Upper lobe of left lung (tissue), 6 donors: ENCODE measurements around the gene AMIGO1. TPM values are rescaled to one million over a fixed set of nuclear protein-coding genes. Genes with fewer than 3 reads are reported as not detected.

Source experiments
- ATAC-seq, 2 donors: fragments of 200-7000 bp; cut with Tn5 transposase; one replicate each; pipeline ENCODE4 v1.9.1; 2022; ENCODE audit warnings: mild to moderate bottlenecking in 2 of 2, moderate library complexity in 2 of 2; ENCODE audit not compliant: low FRiP score in 2 of 2
- DNase-seq, 2 donors: peaks; one replicate each; pipeline ENCODE4 v3.0.0-alpha.2; 2019 to 2020
- H3K27ac ChIP-seq, 4 donors: fragments of 200-600 bp; sonication (generic); one replicate each; pipeline ENCODE4 v1.5.1; 2016 to 2019
- H3K27me3 ChIP-seq, 4 donors: fragments of 200-600 bp; sonication (generic); one replicate each; pipeline ENCODE4 v1.5.1; 2017 to 2019
- H3K36me3 ChIP-seq, 4 donors: fragments of 200-600 bp; sonication (generic); one replicate each; pipeline ENCODE4 v1.5.1; 2016 to 2019
- H3K4me1 ChIP-seq, 4 donors: fragments of 200-600 bp; sonication (generic); one replicate each; pipeline ENCODE4 v1.5.1; 2018 to 2019
- H3K4me3 ChIP-seq, 4 donors: fragments of 200-600 bp; sonication (generic); one replicate each; pipeline ENCODE4 v1.5.1; 2017 to 2019; ENCODE audit warnings: mild to moderate bottlenecking in 2 of 4, moderate library complexity in 1 of 4
- H3K9me3 ChIP-seq, 4 donors: fragments of 200-600 bp; sonication (generic); one replicate each; pipeline ENCODE4 v1.5.1; 2018 to 2019
- CTCF ChIP-seq, 6 experiments: fragments of 450-650 bp in 4 of 6; fragments of 200-600 bp in 2 of 6; sonication (generic) in 2 of 6; IDR thresholded peaks; one replicate each; pipeline ENCODE4 v1.5.1; 2016 to 2019; ENCODE audit warnings: antibody characterized with exemption in 6 of 6
- EP300 ChIP-seq, 4 donors: sonication (generic); formaldehyde crosslinking; IDR thresholded peaks; one replicate each; pipeline ENCODE4 v1.5.1; 2017; ENCODE audit warnings: antibody characterized with exemption in 4 of 4, control low read depth in 2 of 4
- POLR2A ChIP-seq, 4 donors: fragments of 450-650 bp; IDR thresholded peaks; one replicate each; pipeline ENCODE4 v1.5.1; 2016 to 2017; ENCODE audit warnings: antibody characterized with exemption in 4 of 4, mild to moderate bottlenecking in 2 of 4
- POLR2AphosphoS5 ChIP-seq, 2 donors: sonication (generic); formaldehyde crosslinking; IDR thresholded peaks; one replicate each; pipeline ENCODE4 v1.5.1; 2017; ENCODE audit warnings: antibody characterized with exemption in 2 of 2
- WGBS, 2 donors: methylation state at CpG; one replicate each; pipeline ENCODE4 v1.1.5; 2017 to 2018; 5-methylcytosine and 5-hydroxymethylcytosine counted together
- total RNA-seq, 6 donors: library from RNA; depleted of rRNA in 4 of 6; stranded (reverse); fragments of >200 nt in 4 of 6; gene quantifications; one replicate each; pipeline versions ENCODE4 v1.1.0 to v1.2.1, GENCODE V29; 2016 to 2021
- donor health status: DM: no; HTN: no; CAD: no; lungs with moderate emphysema.
- donor health status: DM: no; HTN: yes; CAD: no; lungs with severe emphysema.

Gene AMIGO1
- total RNA-seq, 6 donors from 2014 or later: 1.0 to 11.8 (median 8.3) TPM

- ATAC-seq: peak in 1 of 2 donors; percentile 42
- peak in 1 of 2 donors; percentile 39 for DNase-seq
- H3K27ac ChIP-seq: peak overlapping the region in 2 of 4 donors; percentile 21 to 35
Observed at GRCh38 chr1:109499081-109499480, 10.4 kb downstream of the AMIGO1 start.

GRCh38 chr1:109498161-109498801, 11.2 kb downstream of the AMIGO1 start:
- peaks cover 0 to 3% (median 0%) of the 10 kb centered on the region in 4 donors for H3K27me3 ChIP-seq
- ATAC-seq (no peak), DNase-seq (peak; percentile 24 to 46)
- no peak overlapping the region for H3K27ac ChIP-seq
- WGBS, 2 donors: 57 to 86% methylated on average over 5 to 11 of the region's 12 CpGs
- peaks cover 25 to 62% (median 33%) of the 10 kb centered on the region in 4 donors for H3K4me1 ChIP-seq
- peaks cover 0 to 32% (median 20%) of the 10 kb centered on the region in 4 donors for H3K36me3 ChIP-seq
- no peak overlapping the region for H3K4me3 ChIP-seq
- TF ChIP-seq EP300 (IDR thresholded peaks at IDR 0.05) (no peak), CTCF (IDR thresholded peaks at IDR 0.05) (peak in 5 of 6 experiments; percentile 20 to 53 (median 36)), POLR2AphosphoS5 (IDR thresholded peaks at IDR 0.05) (no peak), POLR2A (IDR thresholded peaks at IDR 0.05) (no peak)
- H3K9me3 ChIP-seq: no peaks in the 10 kb centered on the region

More at GRCh38 chr1:109499081-109499480, 10.4 kb downstream of the AMIGO1 start:
- Histone ChIP-seq H3K4me1 (peaks cover 24 to 56% (median 29%) of the 10 kb centered on the region in 4 donors), H3K27me3 (no peaks in the 10 kb centered on the region), H3K4me3 (no peak overlapping the region), H3K36me3 (peaks cover 0 to 32% (median 20%) of the 10 kb centered on the region in 4 donors), H3K9me3 (no peaks in the 10 kb centered on the region)
- 74 to 76% methylated on average over 7 of the region's 7 CpGs for WGBS, 2 donors
- no peak for TF ChIP-seq EP300 (IDR thresholded peaks at IDR 0.05)
- no peak for TF ChIP-seq POLR2AphosphoS5 (IDR thresholded peaks at IDR 0.05)
- no peak for TF ChIP-seq CTCF (IDR thresholded peaks at IDR 0.05)
- TF ChIP-seq POLR2A (IDR thresholded peaks at IDR 0.05): no peak

DNA sequence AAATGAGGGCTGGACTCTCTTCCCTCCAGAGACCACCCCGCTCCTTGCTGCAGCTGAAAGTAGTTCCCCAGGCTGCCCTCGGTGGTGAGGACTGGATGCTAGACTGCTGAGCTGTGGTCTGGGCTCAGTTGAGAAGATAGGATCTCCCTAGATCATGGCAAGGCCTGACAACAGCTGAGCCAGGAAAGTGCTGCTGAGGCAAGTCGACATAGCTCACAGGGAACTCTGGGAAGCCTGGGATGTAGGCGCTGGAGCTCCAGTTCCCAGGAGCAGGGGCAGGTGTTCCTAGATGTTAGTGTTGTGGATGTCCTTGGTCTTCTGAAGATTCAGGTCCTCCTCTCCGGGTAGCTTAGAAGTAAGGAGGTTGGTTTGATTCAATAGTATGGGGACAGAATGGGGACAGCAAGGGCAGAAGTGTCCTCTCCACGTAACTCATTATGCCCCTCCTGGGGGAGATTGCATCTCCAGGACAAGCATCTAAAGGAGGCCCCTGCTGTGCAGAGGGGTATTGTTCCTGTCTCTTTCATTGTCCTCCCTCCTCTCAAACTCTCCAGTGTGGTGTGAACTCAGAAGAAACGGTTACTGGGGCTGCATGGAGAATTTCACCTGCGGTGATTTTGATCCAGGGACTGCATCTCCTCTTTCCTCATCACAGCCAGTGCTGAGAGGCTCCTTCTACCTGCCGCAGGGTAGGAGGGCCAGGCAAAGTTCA, 11.9 kb downstream of the AMIGO1 start:
- ATAC-seq (no peak), DNase-seq (no peak)
- no peak for TF ChIP-seq POLR2A (IDR thresholded peaks at IDR 0.05)
- TF ChIP-seq EP300 (IDR thresholded peaks at IDR 0.05): no peak
- no peak for TF ChIP-seq CTCF (IDR thresholded peaks at IDR 0.05)
- TF ChIP-seq POLR2AphosphoS5 (IDR thresholded peaks at IDR 0.05): no peak
- peaks cover 28 to 66% (median 36%) of the 10 kb centered on the region in 4 donors for H3K4me1 ChIP-seq
- peaks cover 0 to 32% (median 20%) of the 10 kb centered on the region in 4 donors for H3K36me3 ChIP-seq
- no peak overlapping the region for H3K27ac ChIP-seq
- WGBS, 2 donors: 74 to 78% methylated on average over 7 to 8 of the region's 9 CpGs
- no peak overlapping the region for H3K4me3 ChIP-seq
- peaks cover 0 to 3% (median 0%) of the 10 kb centered on the region in 4 donors for H3K27me3 ChIP-seq
- H3K9me3 ChIP-seq: no peaks in the 10 kb centered on the region

GRCh38 chr1:109495738-109496137, 13.8 kb downstream of the AMIGO1 start:
- TF ChIP-seq POLR2A (IDR thresholded peaks at IDR 0.05) (no peak), POLR2AphosphoS5 (IDR thresholded peaks at IDR 0.05) (no peak), EP300 (IDR thresholded peaks at IDR 0.05) (no peak), CTCF (IDR thresholded peaks at IDR 0.05) (no peak)
- Histone ChIP-seq H3K27me3 (peaks cover 0 to 3% (median 0%) of the 10 kb centered on the region in 4 donors), H3K9me3 (no peaks in the 10 kb centered on the region), H3K27ac (no peak overlapping the region), H3K4me3 (no peak overlapping the region), H3K4me1 (peaks cover 26 to 54% (median 30%) of the 10 kb centered on the region in 4 donors), H3K36me3 (peaks cover 0 to 27% (median 20%) of the 10 kb centered on the region in 4 donors)
- ATAC-seq: no peak
- WGBS, 2 donors: 82 to 94% methylated on average over 5 to 7 of the region's 7 CpGs
- DNase-seq: peak in 1 of 2 donors; percentile 48
